ENCODE data around the gene MVB12B. TPM values are rescaled to one million over a fixed set of nuclear protein-coding genes. Genes with fewer than 3 reads are reported as not detected.

The MVB12B gene
- total RNA-seq, 1 donor from 2014 or later, result 1.8 TPM

DNA sequence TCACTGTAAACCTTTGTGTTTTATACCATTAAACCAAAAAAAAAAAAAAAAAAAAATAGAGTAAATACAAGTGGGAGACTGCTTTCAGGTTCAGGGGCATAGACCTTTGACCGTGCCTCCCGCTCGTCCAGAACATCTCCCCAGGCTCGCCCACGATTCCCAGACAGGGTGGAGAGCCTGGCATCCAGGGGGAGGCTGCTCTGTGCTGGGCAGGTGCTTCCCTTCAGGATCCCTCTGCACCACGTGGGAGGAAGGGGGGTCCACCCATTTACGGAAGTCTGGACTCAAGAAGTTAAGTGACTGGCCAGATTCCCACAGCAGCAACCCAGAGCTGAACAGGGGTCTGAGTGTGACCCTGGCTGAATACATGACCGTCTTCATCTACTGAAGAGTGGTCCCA lies 161.7 kb downstream of the MVB12B start:
- no peak for DNase-seq (ENCODE audit: low read depth, low spot score)

DNA sequence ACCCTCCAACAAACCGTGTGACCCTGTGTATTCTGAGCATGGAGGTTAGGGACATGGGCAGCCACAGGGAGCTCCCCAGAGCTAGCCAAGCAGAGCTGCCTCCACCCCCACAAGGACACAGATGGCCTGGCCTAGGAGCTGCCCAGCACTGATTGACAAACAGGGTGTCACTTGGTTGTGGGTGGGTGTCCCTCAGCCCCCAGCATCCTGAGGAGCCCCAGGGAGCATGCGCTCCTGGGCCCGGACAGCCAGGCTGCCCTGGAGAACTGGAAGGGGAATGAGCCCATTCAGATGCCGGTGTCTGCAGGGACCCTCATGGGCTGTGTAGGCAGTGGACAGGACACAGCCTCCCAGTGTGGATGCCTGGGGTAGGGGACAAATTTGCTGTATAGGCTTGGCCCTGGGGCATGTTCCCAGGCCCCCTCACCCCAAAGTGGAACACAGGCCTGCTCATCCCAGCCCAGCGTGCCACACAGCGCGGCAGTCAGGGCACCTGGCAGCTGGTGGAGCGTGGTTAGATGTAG lies 162.3 kb downstream of the MVB12B start:
- DNase-seq (ENCODE audit: low read depth, low spot score), result no peak

DNA sequence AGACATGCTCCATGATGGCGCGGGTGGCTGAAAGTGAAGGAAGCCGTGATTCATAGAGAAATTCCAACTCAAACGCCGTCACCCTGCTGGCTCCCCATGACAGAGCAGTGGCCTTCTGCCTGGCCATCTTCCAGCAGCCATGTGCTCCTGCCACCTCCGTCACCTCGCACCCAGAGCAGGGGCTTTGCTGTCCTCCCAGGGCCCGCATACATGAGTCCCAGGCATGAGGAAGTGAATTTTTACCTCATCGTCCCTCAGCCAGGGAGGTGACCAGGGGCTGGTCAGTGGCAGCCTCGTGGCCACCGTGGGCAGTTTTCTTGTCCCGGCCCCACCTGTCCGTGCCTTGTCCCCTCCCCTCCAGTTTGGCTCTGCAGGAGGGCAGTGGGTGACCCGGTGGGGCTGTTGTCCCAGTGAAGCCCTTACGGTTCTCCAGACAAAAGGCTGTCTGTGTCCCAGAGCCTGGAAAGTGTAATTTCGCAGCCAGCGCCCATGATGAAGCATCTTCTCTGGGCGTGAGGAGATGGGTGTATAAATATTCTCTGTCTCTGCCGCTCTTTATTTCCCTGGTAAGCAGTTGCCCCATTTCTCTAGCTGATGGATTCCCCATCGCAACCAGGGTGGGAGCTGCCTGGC lies 163.1 kb downstream of the MVB12B start:
- DNase-seq (ENCODE audit: low read depth, low spot score), result no peak

DNA sequence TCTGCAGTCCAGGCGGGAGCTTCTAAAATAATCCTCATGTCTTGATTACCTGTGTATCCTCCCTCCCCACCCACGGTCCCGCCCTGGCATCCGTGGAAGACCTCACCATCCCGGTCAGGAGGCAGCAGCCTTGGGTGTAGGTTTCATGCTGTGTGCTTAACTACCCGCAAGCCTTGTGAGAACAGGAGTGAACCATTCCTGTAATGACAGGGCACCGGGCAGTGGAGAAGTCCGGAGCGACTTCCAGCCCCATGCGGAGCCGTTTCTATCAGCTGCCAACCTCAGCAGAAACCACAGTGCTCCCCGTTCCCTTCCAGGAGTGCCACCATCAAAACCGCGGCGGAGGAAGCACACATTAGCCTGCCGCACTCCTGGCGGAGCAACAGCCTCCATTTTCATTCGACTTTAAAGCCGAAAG lies 163.6 kb downstream of the MVB12B start:
- no peak for DNase-seq (ENCODE audit: low read depth, low spot score)

- no peak for DNase-seq (ENCODE audit: low read depth, low spot score)
Measured at GRCh38 chr9:126490871-126491567, 164.4 kb downstream of the MVB12B start.

DNA sequence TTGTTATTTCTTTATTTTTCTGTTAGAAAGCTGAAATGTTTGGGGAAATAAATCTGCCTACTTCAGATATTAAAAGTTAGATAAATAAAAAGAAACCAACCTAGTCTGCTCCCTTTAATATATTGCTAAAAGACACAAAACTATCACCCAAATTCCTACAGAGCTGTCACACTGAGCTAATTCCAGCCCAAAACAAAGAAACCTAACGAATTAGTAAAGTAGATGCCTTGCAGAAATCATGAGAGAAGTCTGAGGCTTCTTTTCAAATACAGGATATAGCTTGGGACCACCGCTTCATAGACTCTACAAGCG lies 164.9 kb downstream of the MVB12B start:
- no peak for DNase-seq (ENCODE audit: low read depth, low spot score)

- no peak for DNase-seq (ENCODE audit: low read depth, low spot score)
Measured at GRCh38 chr9:126491949-126492348, 165.3 kb downstream of the MVB12B start.

DNA sequence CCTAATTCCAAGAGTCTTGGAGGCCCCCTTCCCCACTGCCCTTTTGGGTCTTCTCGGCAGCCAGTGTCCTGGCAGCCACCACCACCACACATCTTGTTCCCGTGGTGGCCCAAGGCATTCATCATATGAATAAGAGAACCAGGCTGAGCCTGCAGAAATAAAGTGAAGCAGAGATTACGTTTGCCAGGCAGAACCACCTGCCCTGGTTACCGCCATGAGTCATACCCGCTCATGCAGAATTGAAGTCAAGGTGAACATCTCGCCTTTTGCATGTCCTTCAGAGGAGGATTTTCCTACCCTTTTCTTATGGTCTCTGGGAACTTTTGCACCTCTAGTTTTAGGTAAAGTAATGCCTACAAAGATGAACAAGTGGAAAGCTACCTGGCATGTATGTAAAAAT lies 167.6 kb downstream of the MVB12B start:
- no peak for DNase-seq (ENCODE audit: low read depth, low spot score)

- no peak for DNase-seq (ENCODE audit: low read depth, low spot score)
Measured at GRCh38 chr9:126494746-126495145, 168.1 kb downstream of the MVB12B start.

DNA sequence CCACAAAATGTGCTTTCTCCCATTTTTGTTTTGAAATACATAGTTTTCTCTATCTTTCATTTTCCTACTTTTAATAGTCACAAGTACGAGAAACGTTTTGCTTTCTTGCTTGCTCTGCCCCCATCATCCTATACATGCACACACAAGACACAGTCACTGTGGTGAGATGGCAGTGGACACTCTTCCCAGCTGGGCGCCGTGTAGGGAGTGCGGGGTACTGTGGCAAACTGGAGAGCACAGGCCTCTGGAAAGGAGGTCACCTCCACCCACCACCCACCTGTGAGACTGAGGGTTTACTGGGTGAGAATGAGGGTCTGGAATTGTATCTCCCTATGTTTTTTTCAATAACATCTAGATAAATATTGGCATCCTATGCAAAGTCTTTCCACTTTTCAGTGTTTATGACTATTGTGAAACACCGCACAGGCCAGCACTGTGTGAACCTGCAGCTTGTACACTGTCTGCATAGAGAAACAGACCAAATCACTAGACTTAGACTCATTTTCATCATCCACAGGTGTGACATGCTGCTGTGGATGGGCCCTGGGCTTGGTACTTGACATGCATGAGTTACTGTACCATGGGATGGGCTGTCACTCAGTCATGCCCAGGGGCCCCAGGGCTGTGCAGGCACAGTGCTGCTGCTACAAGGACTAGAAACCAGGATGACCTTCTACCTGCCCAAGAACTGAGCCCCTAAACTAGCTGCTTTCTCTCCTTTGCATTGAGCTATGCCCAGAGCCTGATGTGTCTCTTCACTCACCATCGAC lies 169.0 kb downstream of the MVB12B start:
- DNase-seq (ENCODE audit: low read depth, low spot score), result no peak

DNA sequence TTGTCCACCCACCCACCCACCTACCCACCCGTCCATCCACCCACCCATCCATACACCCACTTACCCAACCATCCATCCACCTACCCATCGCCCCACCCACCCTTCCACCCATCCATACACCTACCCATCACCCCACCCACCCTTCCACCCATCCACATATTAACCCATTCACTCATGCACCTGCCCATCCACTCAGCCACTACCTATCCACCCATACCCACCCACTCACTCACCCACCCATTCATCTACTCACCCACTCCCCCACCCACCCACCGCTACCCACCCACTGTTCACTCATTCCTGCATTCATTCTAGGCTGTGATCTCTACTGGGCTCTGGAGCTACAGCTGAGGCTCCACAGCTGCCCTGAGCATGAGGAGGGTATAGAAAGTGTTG lies 169.6 kb downstream of the MVB12B start:
- DNase-seq (ENCODE audit: low read depth, low spot score), result no peak

DNA sequence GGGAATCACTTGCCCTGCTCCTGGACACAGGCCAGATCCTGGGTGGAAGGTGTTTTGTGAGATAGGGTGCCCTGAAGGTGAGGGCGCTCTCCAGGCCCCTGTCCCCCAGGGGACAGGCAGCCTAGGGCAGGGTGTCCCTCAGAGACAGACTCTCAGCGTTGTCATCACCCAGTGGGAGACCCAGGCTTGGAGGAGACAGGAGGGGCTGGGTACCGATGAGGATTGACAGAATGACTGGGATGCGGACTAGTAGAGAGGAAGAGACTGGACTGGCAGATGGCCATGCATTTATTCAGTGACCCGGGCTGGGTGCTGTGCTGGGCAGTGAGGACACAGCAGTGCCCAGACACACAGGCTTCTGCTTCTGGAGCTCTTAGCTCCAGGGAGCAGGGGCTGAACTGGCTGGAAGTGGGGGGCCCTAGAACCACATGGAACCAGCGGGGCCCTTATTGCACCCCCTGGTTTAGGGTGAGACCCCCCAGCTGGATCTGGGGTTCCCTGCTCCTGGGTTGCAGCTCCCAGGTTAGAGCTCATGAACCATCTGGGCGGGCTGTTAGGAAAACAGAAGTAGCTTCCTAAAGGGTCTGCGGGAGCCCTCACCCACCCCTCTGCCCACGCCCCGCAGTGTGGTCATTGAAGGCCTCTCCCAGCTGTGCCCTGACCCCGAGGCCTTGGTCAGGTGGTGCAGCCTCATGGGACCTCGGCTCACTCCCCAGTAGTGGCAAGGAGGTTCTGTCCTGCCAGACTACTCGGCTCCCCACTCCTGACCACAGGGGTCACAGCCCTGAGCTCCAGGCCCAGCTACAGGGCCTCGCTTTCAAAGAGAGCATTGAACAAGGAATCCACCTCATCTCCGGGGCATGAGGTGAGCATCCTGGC lies 170.4 kb downstream of the MVB12B start:
- DNase-seq (ENCODE audit: low read depth, low spot score), result no peak

DNA sequence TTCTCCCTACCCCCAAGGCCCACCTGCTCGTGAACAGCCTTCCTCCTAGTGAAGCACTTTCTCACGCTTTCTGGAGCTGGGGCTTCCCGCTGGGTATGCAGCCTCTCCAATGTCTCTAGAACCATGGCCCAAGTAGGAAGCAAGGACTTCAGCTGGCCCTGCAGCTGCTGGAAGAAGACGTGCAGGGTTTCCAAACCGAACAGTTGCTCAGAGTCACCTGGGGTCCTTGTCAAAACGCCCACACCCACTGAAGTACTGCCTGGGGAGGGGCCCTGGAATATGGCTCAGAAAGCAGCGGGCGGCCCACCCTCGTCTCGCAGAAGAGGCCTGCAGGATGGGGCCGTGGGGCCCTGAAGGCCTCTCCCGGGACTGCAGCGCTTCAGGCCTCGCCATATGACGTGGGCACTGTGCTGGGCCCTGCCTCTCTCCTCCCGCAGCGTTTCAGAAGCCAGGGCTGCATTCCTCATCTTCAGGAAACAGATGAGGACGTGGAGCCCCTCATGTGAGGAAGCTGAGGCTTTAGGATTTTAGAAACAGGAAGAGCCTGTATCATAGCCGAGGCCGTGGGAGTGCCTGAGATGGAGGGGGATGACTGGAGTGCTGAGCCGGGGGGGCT lies 171.1 kb downstream of the MVB12B start:
- DNase-seq (ENCODE audit: low read depth, low spot score), result no peak

GRCh38 chr9:126498331-126498730 lies 171.7 kb downstream of the MVB12B start:
- DNase-seq (ENCODE audit: low read depth, low spot score), result no peak

- DNase-seq (ENCODE audit: low read depth, low spot score), result no peak
Measured at GRCh38 chr9:126499005-126499910, 172.6 kb downstream of the MVB12B start.

DNA sequence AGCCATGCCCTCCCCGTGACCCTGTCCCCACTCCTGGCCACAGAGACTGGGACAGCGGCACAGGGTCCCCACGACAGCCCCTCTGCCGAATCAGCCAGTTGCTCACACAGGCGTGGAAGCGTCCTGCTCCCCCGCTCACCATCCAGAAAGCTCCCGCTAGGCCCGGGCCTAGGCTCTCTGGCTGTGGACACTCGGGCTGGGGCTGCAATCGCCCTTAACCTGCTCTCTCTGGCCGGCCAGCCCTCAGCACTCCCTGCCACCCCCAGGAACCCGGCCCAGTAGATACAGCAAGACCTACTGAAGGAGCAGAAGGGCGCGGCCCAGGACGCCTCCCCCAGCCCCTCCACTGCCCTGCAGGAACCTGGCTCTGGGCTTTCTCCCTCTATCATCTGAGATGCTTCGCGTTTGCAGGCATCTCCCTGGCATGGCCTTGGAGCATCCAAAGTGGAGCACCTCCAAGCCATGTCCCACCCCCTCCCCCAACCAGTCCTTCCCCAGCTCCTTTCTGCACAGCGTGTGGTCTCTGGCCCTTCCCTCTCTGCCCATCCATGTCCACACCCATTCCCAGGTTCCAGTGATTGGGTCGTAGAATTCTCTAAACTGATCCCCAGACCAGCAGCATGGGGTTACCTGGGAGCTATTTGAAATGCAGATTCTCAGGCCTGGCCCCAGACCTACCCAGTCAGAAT lies 173.4 kb downstream of the MVB12B start:
- DNase-seq (ENCODE audit: low read depth, low spot score), result no peak

DNA sequence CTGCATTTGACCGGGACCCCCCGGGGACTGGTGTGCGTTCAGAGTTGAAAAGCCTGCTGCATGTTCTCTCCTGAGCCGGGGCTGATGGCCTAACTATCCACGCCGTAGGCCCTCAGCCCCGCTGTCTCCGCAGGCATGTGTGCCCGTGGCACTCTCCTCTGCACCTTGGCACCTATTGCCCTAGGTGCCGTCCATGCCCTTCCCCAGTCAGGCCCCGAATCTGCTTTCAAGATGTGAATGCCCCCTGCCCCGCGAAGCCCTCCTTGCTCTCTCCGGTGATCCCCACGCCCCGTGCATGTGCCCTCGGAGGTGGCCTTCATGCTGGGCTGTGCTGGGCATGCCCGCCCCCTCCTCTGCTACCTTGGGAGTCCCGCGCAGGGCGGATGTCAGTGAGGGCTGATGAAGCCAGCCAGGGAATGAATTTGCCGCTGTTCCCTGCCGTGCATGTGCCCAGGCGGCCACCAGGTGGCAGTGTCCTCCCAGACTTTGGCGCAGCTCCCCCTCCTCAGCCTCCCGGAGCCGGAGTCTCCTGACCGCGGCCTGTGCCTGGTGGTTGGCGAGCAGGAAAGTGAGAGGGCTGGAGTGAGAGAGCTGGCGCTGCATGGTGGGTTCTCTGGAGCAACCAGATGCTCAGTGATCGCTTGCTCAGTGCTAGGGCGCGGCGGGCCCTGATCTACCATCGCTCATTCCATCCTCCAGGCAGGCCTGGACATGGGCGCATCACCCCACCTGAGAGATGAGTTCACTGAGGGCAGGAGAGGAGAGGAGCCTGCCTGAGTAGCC lies 174.2 kb downstream of the MVB12B start:
- peak; percentile 17 for DNase-seq (ENCODE audit: low read depth, low spot score)
